Calu3 (cell line): ENCODE data around the gene STPG4. TPM values are rescaled to one million over a fixed set of nuclear protein-coding genes. Genes with fewer than 3 reads are reported as not detected.

Source experiments
- BruUV-seq: library from RNA; stranded (reverse); fragments of 400-500 nt; replicated peaks from 2 replicates; lab custom pipeline; 2021; lab: Mats Ljungman, UMichigan
- CTCF ChIA-PET: fragments of 300-600 bp; sonication (Branson Sonifier 250); formaldehyde crosslinking; loops from one replicate; lab custom pipeline; 2022; ENCODE audit warnings: antibody characterized with exemption; lab: Charles Lee
- DNase-seq: peaks from one replicate; pipeline ENCODE4 v3.0.0; 2022
- H3K27ac Mint-ChIP-seq: one replicate; pipeline ENCODE4 v1.8.0; 2022; ENCODE audit warnings: mixed read lengths; ENCODE audit not compliant: unreplicated experiment
- H3K27me3 Mint-ChIP-seq: one replicate; pipeline ENCODE4 v1.8.0; 2022; ENCODE audit warnings: mixed read lengths; ENCODE audit not compliant: unreplicated experiment
- H3K36me3 Mint-ChIP-seq: one replicate; pipeline ENCODE4 v1.8.0; 2022; ENCODE audit warnings: mild to moderate bottlenecking, moderate library complexity, mixed read lengths; ENCODE audit not compliant: insufficient read depth, unreplicated experiment
- H3K4me1 Mint-ChIP-seq: one replicate; pipeline ENCODE4 v1.8.0; 2022; ENCODE audit warnings: mild to moderate bottlenecking, low read depth, mixed read lengths; ENCODE audit not compliant: unreplicated experiment
- H3K4me3 Mint-ChIP-seq: one replicate; pipeline ENCODE4 v1.8.0; 2022; ENCODE audit warnings: mild to moderate bottlenecking, low read depth, moderate library complexity, mixed read lengths; ENCODE audit not compliant: unreplicated experiment
- H3K9me3 Mint-ChIP-seq: one replicate; pipeline ENCODE4 v1.8.0; 2022; ENCODE audit warnings: low read depth, mixed read lengths; ENCODE audit not compliant: unreplicated experiment
- intact Hi-C: fragments of 100-400 bp; cut with micrococcal nuclease; formaldehyde crosslinking; loops from one replicate; pipeline ENCODE4 v1.10.0; 2022; ENCODE audit not compliant: unreplicated experiment
- total RNA-seq: library from RNA; stranded (reverse); gene quantifications from 2 replicates; pipeline ENCODE4 v1.2.3, GENCODE V29; 2022
- TF ChIP-seq, protein P1 (sequence below): fragments of 200-600 bp; IDR thresholded peaks from one replicate; pipeline ENCODE4 v1.8.0; 2022; ENCODE audit warnings: antibody characterized with exemption; ENCODE audit not compliant: unreplicated experiment

STPG4 gene
- total RNA-seq, 1 experiment from 2014 or later: 12.7 TPM

- no TSS peak for BruUV-seq
- no peak for DNase-seq
- H3K4me3 Mint-ChIP-seq: no peak overlapping the region
- CTCF ChIA-PET: interaction anchor here (0.7 kb wide), 1 partner anchor 23 kb away, joined by 6 read pairs; no protein-coding TSS in a partner anchor
- H3K9me3 Mint-ChIP-seq: no peaks in the 10 kb centered on the region
- H3K27me3 Mint-ChIP-seq: no peaks in the 10 kb centered on the region
- peaks cover 64% of the 10 kb centered on the region for H3K4me1 Mint-ChIP-seq
- H3K36me3 Mint-ChIP-seq: peaks cover 35% of the 10 kb centered on the region
- no peak overlapping the region for H3K27ac Mint-ChIP-seq
- intact Hi-C loops: no loop called here
- TF ChIP-seq, protein P1, sequence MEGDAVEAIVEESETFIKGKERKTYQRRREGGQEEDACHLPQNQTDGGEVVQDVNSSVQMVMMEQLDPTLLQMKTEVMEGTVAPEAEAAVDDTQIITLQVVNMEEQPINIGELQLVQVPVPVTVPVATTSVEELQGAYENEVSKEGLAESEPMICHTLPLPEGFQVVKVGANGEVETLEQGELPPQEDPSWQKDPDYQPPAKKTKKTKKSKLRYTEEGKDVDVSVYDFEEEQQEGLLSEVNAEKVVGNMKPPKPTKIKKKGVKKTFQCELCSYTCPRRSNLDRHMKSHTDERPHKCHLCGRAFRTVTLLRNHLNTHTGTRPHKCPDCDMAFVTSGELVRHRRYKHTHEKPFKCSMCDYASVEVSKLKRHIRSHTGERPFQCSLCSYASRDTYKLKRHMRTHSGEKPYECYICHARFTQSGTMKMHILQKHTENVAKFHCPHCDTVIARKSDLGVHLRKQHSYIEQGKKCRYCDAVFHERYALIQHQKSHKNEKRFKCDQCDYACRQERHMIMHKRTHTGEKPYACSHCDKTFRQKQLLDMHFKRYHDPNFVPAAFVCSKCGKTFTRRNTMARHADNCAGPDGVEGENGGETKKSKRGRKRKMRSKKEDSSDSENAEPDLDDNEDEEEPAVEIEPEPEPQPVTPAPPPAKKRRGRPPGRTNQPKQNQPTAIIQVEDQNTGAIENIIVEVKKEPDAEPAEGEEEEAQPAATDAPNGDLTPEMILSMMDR: no peak
Observed at GRCh38 chr2:47041063-47041462, 114.0 kb downstream of the STPG4 start.

GRCh38 chr2:47040651-47041050, 114.5 kb downstream of the STPG4 start:
- CTCF ChIA-PET: no interaction called here
- no TSS peak for BruUV-seq
- intact Hi-C loops: no loop called here
- Mint-ChIP-seq H3K4me1 (peaks cover 68% of the 10 kb centered on the region), H3K36me3 (peaks cover 39% of the 10 kb centered on the region), H3K27ac (no peak overlapping the region), H3K9me3 (no peaks in the 10 kb centered on the region), H3K4me3 (no peak overlapping the region), H3K27me3 (no peaks in the 10 kb centered on the region)
- no peak for DNase-seq
- TF ChIP-seq, protein P1: no peak

DNA sequence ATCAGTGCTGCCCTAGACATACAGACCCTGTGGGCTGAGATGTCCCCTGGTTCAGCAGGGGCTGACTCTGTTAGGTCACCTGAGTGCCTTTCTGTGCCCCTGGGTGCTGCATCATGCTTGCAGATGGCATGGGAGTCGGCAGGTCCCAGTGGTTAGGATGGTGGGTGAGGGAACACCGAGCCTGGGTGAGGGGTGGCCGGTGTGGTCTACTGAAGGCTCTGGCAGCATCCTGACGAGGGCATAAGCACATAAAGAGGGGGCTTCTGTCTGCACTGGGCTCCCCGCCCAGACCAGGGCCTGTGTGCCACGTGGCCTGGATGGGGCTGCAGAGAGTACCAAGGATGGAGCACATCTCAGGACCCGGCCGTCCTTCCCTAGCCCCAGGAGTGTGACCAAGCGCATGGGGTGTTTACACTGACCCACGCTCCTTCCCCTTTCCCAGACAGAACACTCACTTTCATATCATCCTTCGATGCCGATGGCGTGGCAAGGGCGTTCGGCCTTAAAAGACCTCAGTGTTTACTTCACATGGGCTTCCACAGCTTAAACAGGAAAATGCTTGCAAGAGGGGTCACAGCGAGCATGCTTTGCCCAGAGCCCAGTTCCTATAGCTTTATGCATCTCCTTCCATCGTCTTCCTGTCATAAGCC, 115.1 kb downstream of the STPG4 start:
- Mint-ChIP-seq H3K27me3 (no peaks in the 10 kb centered on the region), H3K36me3 (peaks cover 45% of the 10 kb centered on the region), H3K27ac (no peak overlapping the region), H3K4me1 (peaks cover 74% of the 10 kb centered on the region), H3K9me3 (no peaks in the 10 kb centered on the region), H3K4me3 (no peak overlapping the region)
- CTCF ChIA-PET: no interaction called here
- DNase-seq: no peak
- TF ChIP-seq, protein P1: no peak
- no TSS peak for BruUV-seq
- intact Hi-C loops: no loop called here

- Mint-ChIP-seq H3K9me3 (no peaks in the 10 kb centered on the region), H3K36me3 (peaks cover 50% of the 10 kb centered on the region), H3K27me3 (no peaks in the 10 kb centered on the region), H3K4me3 (no peak overlapping the region), H3K4me1 (peaks cover 75% of the 10 kb centered on the region), H3K27ac (no peak overlapping the region)
- TF ChIP-seq, protein P1: no peak
- no peak for DNase-seq
- BruUV-seq: no TSS peak
- CTCF ChIA-PET: no interaction called here
- intact Hi-C loops: no loop called here
Observed at GRCh38 chr2:47039489-47039870, 115.6 kb downstream of the STPG4 start.
